Parathyroid adenoma (tissue), 2 donors: ENCODE results near the gene RNF208.

Experiments used
- H2AFZ ChIP-seq: fragments of 300-600 bp; sonication (generic); one replicate; pipeline ENCODE4 v1.7.0; 2017; ENCODE audit warnings: antibody characterized with exemption, mild to moderate bottlenecking
- H3K27ac ChIP-seq: fragments of 300-600 bp; sonication (generic); one replicate; pipeline ENCODE4 v1.7.0; 2017
- H3K27me3 ChIP-seq: fragments of 300-600 bp; sonication (generic); one replicate; pipeline ENCODE4 v1.7.0; 2017; ENCODE audit warnings: low read length; ENCODE audit not compliant: control insufficient read depth, insufficient read depth
- H3K36me3 ChIP-seq: fragments of 300-600 bp; sonication (generic); one replicate; pipeline ENCODE4 v1.7.0; 2017; ENCODE audit warnings: low read length; ENCODE audit not compliant: control insufficient read depth, insufficient read depth
- H3K4me1 ChIP-seq: fragments of 300-600 bp; sonication (generic); one replicate; pipeline ENCODE4 v1.7.0; 2017; ENCODE audit warnings: control low read depth
- H3K4me2 ChIP-seq: fragments of 300-600 bp; sonication (generic); one replicate; pipeline ENCODE4 v1.7.0; 2017; ENCODE audit warnings: low read length
- H3K4me3 ChIP-seq: fragments of 300-600 bp; sonication (generic); one replicate; pipeline ENCODE4 v1.7.0; 2017; ENCODE audit warnings: low read depth, low read length
- H3K79me2 ChIP-seq: fragments of 300-600 bp; sonication (generic); one replicate; pipeline ENCODE4 v1.7.0; 2017; ENCODE audit warnings: control low read depth
- H3K9ac ChIP-seq: fragments of 300-600 bp; sonication (generic); one replicate; pipeline ENCODE4 v1.7.0; 2017; ENCODE audit warnings: mild to moderate bottlenecking
- H3K9me3 ChIP-seq: fragments of 300-600 bp; sonication (generic); one replicate; pipeline ENCODE4 v1.7.0; 2017; ENCODE audit warnings: low read length; ENCODE audit not compliant: control insufficient read depth
- TF ChIP-seq, protein P1 (sequence below): fragments of 300-600 bp; sonication (generic); IDR thresholded peaks from one replicate; pipeline ENCODE4 v1.7.0; 2017; ENCODE audit warnings: antibody characterized with exemption, mild to moderate bottlenecking
- donor health status: primary hyperparathyroidism.

The RNF208 gene

DNA sequence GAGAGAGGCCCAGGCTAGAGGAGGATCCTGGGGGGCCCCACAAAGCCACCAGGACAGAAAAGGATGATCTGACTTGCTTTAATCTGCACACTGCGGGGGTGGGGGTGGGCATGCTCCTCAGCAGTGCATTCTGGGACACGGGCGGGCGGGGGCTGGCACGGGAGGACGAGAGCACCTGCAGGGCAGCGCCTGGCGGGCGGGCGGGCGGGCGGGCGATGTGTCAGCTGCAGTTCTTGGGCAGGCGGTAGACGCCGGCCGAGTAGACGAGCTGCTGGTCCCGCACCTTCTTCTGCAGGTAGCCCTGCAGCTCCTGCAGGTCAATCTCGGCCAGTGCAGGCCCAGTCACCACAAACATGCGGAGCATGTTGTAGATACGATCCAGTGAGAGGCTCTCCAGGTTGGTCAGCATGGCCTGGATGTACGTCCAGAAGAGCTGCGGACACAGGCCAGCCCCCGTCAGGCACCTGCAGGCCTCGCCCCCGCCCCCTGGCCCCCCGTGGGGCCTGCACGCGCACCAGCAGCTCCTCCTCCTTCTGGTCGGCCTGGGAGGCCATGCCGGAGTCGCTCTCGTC is 47.2 kb downstream of the RNF208 start:
- H2AFZ ChIP-seq, result no peak overlapping the region
- H3K79me2 ChIP-seq, result no peaks in the 10 kb centered on the region
- H3K9ac ChIP-seq, result no peak overlapping the region
- no peaks in the 10 kb centered on the region for H3K4me1 ChIP-seq
- no peak overlapping the region for H3K27ac ChIP-seq
- H3K27me3 ChIP-seq, result no peaks in the 10 kb centered on the region
- no peak overlapping the region for H3K4me3 ChIP-seq
- H3K4me2 ChIP-seq, result no peak overlapping the region
- H3K36me3 ChIP-seq, result no peaks in the 10 kb centered on the region
- TF ChIP-seq, protein P1, sequence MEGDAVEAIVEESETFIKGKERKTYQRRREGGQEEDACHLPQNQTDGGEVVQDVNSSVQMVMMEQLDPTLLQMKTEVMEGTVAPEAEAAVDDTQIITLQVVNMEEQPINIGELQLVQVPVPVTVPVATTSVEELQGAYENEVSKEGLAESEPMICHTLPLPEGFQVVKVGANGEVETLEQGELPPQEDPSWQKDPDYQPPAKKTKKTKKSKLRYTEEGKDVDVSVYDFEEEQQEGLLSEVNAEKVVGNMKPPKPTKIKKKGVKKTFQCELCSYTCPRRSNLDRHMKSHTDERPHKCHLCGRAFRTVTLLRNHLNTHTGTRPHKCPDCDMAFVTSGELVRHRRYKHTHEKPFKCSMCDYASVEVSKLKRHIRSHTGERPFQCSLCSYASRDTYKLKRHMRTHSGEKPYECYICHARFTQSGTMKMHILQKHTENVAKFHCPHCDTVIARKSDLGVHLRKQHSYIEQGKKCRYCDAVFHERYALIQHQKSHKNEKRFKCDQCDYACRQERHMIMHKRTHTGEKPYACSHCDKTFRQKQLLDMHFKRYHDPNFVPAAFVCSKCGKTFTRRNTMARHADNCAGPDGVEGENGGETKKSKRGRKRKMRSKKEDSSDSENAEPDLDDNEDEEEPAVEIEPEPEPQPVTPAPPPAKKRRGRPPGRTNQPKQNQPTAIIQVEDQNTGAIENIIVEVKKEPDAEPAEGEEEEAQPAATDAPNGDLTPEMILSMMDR, result no peak
- no peaks in the 10 kb centered on the region for H3K9me3 ChIP-seq

GRCh38 chr9:137173796-137174664 is 48.0 kb downstream of the RNF208 start:
- Histone ChIP-seq H3K36me3 (no peaks in the 10 kb centered on the region), H3K27me3 (peaks cover 4% of the 10 kb centered on the region)

GRCh38 chr9:137172901-137173795 is 48.9 kb downstream of the RNF208 start:
- H3K9me3 ChIP-seq, result no peaks in the 10 kb centered on the region
- H3K4me1 ChIP-seq, result no peaks in the 10 kb centered on the region
- no peaks in the 10 kb centered on the region for H3K79me2 ChIP-seq
- no peak overlapping the region for H3K4me2 ChIP-seq
- peaks cover 4% of the 10 kb centered on the region for H3K27me3 ChIP-seq
- H3K27ac ChIP-seq, result no peak overlapping the region
- H3K9ac ChIP-seq, result no peak overlapping the region
- no peak overlapping the region for H2AFZ ChIP-seq
- H3K4me3 ChIP-seq, result no peak overlapping the region
- TF ChIP-seq, protein P1, result no peak
- no peaks in the 10 kb centered on the region for H3K36me3 ChIP-seq

More at GRCh38 chr9:137173796-137174664, 48.0 kb downstream of the RNF208 start:
- no peak overlapping the region for H3K27ac ChIP-seq
- TF ChIP-seq, protein P1, result no peak
- H3K9ac ChIP-seq, result no peak overlapping the region
- no peak overlapping the region for H3K4me3 ChIP-seq
- no peak overlapping the region for H3K4me2 ChIP-seq
- H3K79me2 ChIP-seq, result no peaks in the 10 kb centered on the region
- no peaks in the 10 kb centered on the region for H3K9me3 ChIP-seq
- no peaks in the 10 kb centered on the region for H3K4me1 ChIP-seq
- H2AFZ ChIP-seq, result no peak overlapping the region

DNA sequence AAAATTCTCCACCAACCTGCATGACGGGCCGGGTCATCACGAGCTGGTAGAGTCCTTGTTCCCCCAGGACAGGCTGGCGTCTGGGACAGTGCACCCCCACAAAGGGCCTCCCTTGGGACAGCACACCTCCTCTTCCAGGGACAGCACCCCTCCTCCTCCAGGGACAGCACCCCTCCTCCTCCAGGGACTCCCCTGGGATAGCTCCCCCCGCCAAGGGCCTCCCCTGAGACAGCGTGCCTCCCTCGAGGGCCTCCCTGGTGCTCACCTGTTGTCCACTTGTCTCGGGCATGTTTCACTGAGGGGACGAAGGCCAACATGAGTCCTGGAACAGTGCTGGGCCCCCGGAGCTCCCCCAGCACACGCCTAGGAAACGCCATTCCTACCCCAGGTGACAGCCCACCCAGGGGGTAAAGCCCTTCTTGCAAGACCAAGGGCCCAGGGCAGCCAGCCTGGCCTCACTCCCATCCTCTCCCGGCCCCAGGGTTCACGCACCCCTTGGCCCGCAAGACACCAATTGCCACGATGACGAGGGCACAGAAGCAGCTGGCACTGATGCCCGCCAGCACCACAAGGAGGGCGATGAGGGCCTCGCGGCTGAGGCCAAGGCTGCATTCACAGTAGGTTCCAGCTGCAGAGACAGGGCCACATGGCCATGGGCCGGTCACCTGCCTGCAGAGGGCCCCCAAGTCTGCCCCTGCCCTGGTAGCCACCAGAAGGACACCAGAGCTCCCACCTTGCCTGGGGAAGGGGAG is 50.7 kb downstream of the RNF208 start:
- H2AFZ ChIP-seq, result no peak overlapping the region
- H3K4me2 ChIP-seq, result no peak overlapping the region
- H3K79me2 ChIP-seq, result no peaks in the 10 kb centered on the region
- no peaks in the 10 kb centered on the region for H3K36me3 ChIP-seq
- H3K9ac ChIP-seq, result no peak overlapping the region
- no peaks in the 10 kb centered on the region for H3K4me1 ChIP-seq
- TF ChIP-seq, protein P1, result no peak
- H3K9me3 ChIP-seq, result no peaks in the 10 kb centered on the region
- peaks cover 12% of the 10 kb centered on the region for H3K27me3 ChIP-seq
- no peak overlapping the region for H3K4me3 ChIP-seq
- no peak overlapping the region for H3K27ac ChIP-seq
